Measurements from ENCODE around the gene LSM12. TPM values are rescaled to one million over a fixed set of nuclear protein-coding genes. Genes with fewer than 3 reads are reported as not detected.

The LSM12 gene
- total RNA-seq, 1 donor from 2014 or later, result 39.1 TPM

DNA sequence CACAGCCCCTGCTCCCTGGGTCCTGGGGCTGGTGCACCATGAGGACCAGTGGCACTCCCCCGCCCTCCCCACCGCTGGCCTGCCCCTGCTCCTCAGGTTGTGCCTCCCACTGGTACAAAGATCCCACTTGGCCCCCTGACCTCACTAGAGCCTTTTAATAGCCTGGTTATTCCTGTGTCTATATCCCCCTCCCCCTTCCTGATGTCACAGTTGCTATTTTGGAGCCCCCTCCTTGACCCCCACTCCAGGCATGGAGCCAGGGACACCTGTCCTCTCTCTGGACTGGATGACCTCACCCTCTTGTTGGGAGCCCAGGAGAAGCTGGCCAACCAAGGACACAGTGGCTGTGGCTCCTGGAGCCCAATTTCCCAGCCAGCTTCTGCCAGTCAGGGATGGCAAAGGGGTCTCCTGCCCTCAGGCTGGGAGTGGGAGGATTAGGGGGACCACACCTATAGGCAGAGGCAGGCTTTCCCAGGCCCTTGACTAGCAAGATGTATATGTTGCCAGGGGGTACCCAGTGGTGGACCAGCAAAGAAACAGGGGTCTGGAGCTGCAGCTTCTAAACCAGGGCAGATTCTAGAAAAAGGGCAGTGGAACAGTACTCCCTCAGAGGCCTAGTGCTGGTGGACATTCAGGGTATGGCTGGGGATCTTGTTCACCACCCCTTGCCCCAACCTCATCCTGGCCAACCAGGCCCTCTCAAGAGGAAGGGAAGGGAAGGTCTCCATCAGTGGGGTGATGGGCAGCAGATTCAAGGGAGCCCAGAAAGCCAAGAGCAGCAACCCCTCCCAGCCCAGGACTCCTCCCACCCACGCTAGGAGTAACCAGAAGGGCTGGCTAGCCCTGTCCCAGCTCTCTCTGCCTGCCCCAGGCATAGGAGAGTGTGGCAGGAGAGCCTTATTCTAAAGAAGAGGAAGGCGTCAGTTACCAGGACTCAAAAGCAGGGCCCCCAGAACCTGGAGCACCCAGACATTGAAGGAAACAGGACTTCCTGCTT lies 46.1 kb upstream of the LSM12 start:
- H3K4me3 ChIP-seq (ENCODE audit: low read depth, low read length), result no peak overlapping the region
- no peaks in the 10 kb centered on the region for H3K36me3 ChIP-seq (ENCODE audit: control insufficient read depth, insufficient read depth, low read length)
- TF ChIP-seq, protein P1, sequence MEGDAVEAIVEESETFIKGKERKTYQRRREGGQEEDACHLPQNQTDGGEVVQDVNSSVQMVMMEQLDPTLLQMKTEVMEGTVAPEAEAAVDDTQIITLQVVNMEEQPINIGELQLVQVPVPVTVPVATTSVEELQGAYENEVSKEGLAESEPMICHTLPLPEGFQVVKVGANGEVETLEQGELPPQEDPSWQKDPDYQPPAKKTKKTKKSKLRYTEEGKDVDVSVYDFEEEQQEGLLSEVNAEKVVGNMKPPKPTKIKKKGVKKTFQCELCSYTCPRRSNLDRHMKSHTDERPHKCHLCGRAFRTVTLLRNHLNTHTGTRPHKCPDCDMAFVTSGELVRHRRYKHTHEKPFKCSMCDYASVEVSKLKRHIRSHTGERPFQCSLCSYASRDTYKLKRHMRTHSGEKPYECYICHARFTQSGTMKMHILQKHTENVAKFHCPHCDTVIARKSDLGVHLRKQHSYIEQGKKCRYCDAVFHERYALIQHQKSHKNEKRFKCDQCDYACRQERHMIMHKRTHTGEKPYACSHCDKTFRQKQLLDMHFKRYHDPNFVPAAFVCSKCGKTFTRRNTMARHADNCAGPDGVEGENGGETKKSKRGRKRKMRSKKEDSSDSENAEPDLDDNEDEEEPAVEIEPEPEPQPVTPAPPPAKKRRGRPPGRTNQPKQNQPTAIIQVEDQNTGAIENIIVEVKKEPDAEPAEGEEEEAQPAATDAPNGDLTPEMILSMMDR (IDR thresholded peaks at IDR 0.05; ENCODE audit: insufficient read depth, low read length, poor library complexity, severe bottlenecking), result no peak
- no peak for DNase-seq (ENCODE audit: low read depth)
- no peaks in the 10 kb centered on the region for H3K27me3 ChIP-seq (ENCODE audit: control insufficient read depth, insufficient read depth, low read length)

- no peak for DNase-seq (ENCODE audit: low read depth)
- H3K27me3 ChIP-seq (ENCODE audit: control insufficient read depth, insufficient read depth, low read length), result no peaks in the 10 kb centered on the region
- TF ChIP-seq, protein P1 (IDR thresholded peaks at IDR 0.05; ENCODE audit: insufficient read depth, low read length, poor library complexity, severe bottlenecking), result no peak
- H3K4me3 ChIP-seq (ENCODE audit: low read depth, low read length), result no peak overlapping the region
- H3K36me3 ChIP-seq (ENCODE audit: control insufficient read depth, insufficient read depth, low read length), result no peaks in the 10 kb centered on the region
Measured at GRCh38 chr17:44111777-44112176, 45.3 kb upstream of the LSM12 start.

DNA sequence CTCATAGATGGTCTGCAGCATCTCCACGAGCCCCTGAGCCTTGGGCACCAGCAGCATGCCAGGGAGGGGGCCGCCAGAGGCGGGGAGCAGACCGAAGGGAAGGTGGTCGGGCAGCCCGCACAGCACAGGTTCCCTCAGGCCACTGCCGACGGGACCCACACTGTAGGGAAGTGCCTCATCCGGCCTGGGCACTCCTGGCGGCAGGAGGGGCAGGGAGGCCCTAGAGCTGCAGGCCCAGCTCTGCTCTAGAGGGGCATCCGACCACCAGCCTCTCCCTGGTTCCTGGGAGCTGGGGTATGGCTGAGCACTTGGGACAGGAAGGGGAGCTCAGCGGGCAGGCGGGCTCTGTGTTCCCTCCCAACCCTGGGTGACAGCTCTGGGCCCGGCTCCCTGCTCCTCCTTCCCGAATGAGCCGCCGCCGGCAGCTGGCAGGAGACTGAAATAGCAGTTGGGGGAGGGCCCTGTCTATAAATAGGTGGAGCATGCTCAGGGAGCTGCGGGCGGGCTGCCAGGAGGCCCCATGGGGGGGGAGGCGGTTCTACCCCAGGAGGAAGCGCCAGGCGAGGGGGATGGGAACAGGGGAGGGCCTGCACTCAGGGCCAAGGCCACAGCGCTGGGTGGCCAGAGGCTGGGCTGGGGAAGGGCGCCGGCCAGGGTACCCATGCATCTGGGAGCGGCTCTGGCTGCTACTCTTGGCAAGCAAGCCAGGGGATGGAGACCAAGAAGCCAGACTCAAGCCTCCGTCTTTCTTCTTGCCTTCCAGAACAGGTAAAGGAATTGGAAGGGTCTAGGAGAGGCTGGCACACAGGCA lies 44.6 kb upstream of the LSM12 start:
- H3K27me3 ChIP-seq (ENCODE audit: control insufficient read depth, insufficient read depth, low read length), result no peaks in the 10 kb centered on the region
- TF ChIP-seq, protein P1 (IDR thresholded peaks at IDR 0.05; ENCODE audit: insufficient read depth, low read length, poor library complexity, severe bottlenecking), result no peak
- DNase-seq (ENCODE audit: low read depth), result no peak
- H3K4me3 ChIP-seq (ENCODE audit: low read depth, low read length), result no peak overlapping the region
- no peaks in the 10 kb centered on the region for H3K36me3 ChIP-seq (ENCODE audit: control insufficient read depth, insufficient read depth, low read length)

DNA sequence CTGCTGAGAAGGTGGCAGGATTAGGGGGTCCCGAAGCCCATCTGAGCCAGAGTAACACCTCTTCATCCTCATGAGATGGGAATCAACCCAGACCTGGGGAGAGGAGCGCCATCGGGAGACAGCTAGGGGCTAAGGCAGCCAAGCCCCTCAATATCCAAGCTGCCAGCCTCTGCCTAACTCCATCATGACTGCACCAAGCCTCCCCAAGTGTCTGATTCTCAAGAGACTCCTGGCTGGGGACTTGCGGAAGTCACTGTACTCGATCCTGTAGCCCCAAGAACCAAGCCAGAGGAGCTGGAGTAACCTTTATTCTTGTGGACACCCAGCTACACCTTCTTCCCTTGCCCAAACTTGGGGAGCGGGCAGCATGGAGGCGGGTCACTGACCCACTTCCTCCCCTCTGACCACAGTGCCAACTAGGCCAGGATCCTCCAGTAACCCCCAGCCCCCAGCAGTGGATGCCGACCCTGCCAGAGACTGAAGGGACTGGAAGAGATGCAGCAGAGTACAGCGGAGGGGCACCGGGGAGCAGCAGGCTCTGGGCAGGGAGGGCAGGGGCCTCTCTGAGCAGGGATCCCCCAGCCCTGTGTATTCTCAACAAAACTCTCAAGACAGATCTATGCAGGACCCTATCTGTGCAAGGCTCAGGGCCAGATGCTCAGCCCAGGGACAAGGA lies 43.7 kb upstream of the LSM12 start:
- TF ChIP-seq, protein P1 (IDR thresholded peaks at IDR 0.05; ENCODE audit: insufficient read depth, low read length, poor library complexity, severe bottlenecking), result no peak
- no peak for DNase-seq (ENCODE audit: low read depth)
- no peaks in the 10 kb centered on the region for H3K36me3 ChIP-seq (ENCODE audit: control insufficient read depth, insufficient read depth, low read length)
- H3K27me3 ChIP-seq (ENCODE audit: control insufficient read depth, insufficient read depth, low read length), result no peaks in the 10 kb centered on the region
- no peak overlapping the region for H3K4me3 ChIP-seq (ENCODE audit: low read depth, low read length)

GRCh38 chr17:44109312-44109630 lies 42.8 kb upstream of the LSM12 start:
- TF ChIP-seq, protein P1 (IDR thresholded peaks at IDR 0.05; ENCODE audit: insufficient read depth, low read length, poor library complexity, severe bottlenecking), result no peak
- H3K4me3 ChIP-seq (ENCODE audit: low read depth, low read length), result no peak overlapping the region
- no peaks in the 10 kb centered on the region for H3K36me3 ChIP-seq (ENCODE audit: control insufficient read depth, insufficient read depth, low read length)
- no peaks in the 10 kb centered on the region for H3K27me3 ChIP-seq (ENCODE audit: control insufficient read depth, insufficient read depth, low read length)
- DNase-seq (ENCODE audit: low read depth), result no peak
